Measurements from ENCODE around the gene P2RX7.

Gene P2RX7

DNA sequence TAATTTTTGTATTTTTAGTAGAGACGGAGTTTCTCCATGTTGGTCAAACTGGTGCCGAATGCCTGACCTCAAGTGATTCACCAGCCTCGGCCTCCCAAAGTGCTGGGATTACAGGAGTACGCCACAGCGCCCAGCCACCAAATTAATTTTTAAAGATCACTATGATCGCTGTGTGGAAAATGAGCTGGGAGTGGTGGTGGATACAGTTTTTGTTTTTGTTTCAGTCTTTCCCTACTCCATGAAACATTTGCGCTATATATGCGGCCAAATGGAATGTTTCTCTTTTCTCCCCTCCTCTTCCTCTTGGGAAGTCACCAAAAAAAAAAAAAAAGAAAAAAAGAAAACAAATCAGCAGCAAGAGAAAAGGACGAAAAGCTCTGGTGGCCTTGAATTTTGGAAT, 56.5 kb downstream of the P2RX7 start:
- Histone ChIP-seq H3K4me1 (ENCODE audit: insufficient read depth, poor library complexity, severe bottlenecking) (peaks cover 15% of the 10 kb centered on the region), H3K36me3 (ENCODE audit: low read depth) (no peaks in the 10 kb centered on the region), H3K27ac (ENCODE audit: poor library complexity, severe bottlenecking) (no peak overlapping the region), H3K27me3 (ENCODE audit: insufficient read depth, poor library complexity, severe bottlenecking) (no peaks in the 10 kb centered on the region), H3K9me3 (ENCODE audit: severe bottlenecking) (no peaks in the 10 kb centered on the region), H3K4me3 (ENCODE audit: severe bottlenecking) (no peak overlapping the region)
- TF ChIP-seq, protein P1, sequence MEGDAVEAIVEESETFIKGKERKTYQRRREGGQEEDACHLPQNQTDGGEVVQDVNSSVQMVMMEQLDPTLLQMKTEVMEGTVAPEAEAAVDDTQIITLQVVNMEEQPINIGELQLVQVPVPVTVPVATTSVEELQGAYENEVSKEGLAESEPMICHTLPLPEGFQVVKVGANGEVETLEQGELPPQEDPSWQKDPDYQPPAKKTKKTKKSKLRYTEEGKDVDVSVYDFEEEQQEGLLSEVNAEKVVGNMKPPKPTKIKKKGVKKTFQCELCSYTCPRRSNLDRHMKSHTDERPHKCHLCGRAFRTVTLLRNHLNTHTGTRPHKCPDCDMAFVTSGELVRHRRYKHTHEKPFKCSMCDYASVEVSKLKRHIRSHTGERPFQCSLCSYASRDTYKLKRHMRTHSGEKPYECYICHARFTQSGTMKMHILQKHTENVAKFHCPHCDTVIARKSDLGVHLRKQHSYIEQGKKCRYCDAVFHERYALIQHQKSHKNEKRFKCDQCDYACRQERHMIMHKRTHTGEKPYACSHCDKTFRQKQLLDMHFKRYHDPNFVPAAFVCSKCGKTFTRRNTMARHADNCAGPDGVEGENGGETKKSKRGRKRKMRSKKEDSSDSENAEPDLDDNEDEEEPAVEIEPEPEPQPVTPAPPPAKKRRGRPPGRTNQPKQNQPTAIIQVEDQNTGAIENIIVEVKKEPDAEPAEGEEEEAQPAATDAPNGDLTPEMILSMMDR (IDR thresholded peaks at IDR 0.05; ENCODE audit: poor library complexity, severe bottlenecking) = no peak
- ATAC-seq (ENCODE audit: low read depth) (no peak), DNase-seq (ENCODE audit: low spot score) (no peak)

GRCh38 chr12:121189619-121190155, 57.0 kb downstream of the P2RX7 start:
- Histone ChIP-seq H3K9me3 (ENCODE audit: severe bottlenecking) (no peaks in the 10 kb centered on the region), H3K36me3 (ENCODE audit: low read depth) (no peaks in the 10 kb centered on the region), H3K4me3 (ENCODE audit: severe bottlenecking) (no peak overlapping the region), H3K27me3 (ENCODE audit: insufficient read depth, poor library complexity, severe bottlenecking) (no peaks in the 10 kb centered on the region), H3K4me1 (ENCODE audit: insufficient read depth, poor library complexity, severe bottlenecking) (peaks cover 11% of the 10 kb centered on the region), H3K27ac (ENCODE audit: poor library complexity, severe bottlenecking) (peak overlapping the region; percentile 80)
- TF ChIP-seq, protein P1 (IDR thresholded peaks at IDR 0.05; ENCODE audit: poor library complexity, severe bottlenecking) = no peak
- DNase-seq (ENCODE audit: low spot score) (no peak), ATAC-seq (ENCODE audit: low read depth) (no peak)

DNA sequence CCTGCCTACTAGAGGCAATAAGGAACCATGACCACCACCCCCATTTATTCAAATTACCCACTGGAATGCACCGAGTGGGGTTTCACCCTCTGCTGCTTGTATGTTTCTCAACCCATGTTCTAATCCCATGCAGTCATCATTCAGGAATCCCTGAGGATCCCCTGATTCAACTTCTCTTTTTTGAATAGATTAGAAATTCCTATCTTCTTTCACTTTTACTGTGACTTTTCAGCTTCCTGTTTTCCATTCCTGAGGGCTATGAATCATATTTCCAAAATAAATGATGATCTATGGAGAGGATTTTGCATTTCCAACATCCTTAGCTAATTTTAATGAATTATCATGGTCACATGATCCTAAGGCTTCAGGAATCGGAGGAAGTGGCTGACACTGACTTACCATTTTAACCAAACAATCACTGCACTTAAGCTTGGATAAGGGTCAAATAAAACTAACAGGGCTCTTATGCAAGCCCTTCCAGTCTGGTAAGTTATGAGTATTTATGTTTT, 57.9 kb downstream of the P2RX7 start:
- ATAC-seq (ENCODE audit: low read depth) (peak; percentile 94), DNase-seq (ENCODE audit: low spot score) (no peak)

DNA sequence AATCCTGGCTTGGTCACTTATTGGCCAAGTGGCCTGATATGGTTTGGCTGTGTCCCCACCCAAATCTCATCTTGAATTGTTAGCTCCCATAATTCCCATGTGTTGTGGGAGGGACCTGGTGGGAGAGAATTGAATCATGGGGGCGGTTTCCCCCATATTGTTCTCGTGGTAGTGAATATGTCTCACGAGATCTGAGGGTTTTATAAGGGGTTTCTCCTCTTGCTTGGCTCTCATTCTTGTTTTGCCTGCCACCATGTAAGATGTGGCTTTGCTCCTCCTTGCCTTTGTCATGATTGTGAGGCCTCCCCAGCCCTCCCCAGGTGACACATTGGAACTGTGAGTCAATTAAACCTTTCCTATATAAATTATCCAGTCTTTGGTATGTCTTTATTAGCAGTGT, 58.5 kb downstream of the P2RX7 start:
- Histone ChIP-seq H3K9me3 (ENCODE audit: severe bottlenecking) (no peaks in the 10 kb centered on the region), H3K4me1 (ENCODE audit: insufficient read depth, poor library complexity, severe bottlenecking) (peaks cover 10% of the 10 kb centered on the region), H3K4me3 (ENCODE audit: severe bottlenecking) (no peak overlapping the region), H3K27me3 (ENCODE audit: insufficient read depth, poor library complexity, severe bottlenecking) (no peaks in the 10 kb centered on the region), H3K27ac (ENCODE audit: poor library complexity, severe bottlenecking) (peak overlapping the region; percentile 80), H3K36me3 (ENCODE audit: low read depth) (no peaks in the 10 kb centered on the region)
- ATAC-seq (ENCODE audit: low read depth) = no peak
- TF ChIP-seq, protein P1 (IDR thresholded peaks at IDR 0.05; ENCODE audit: poor library complexity, severe bottlenecking) = no peak
- DNase-seq (ENCODE audit: low spot score) = no peak

More for the DNA sequence above, 57.9 kb downstream of the P2RX7 start:
- TF ChIP-seq, protein P1 (IDR thresholded peaks at IDR 0.05; ENCODE audit: poor library complexity, severe bottlenecking) = no peak
- Histone ChIP-seq H3K36me3 (ENCODE audit: low read depth) (no peaks in the 10 kb centered on the region), H3K9me3 (ENCODE audit: severe bottlenecking) (no peaks in the 10 kb centered on the region), H3K4me1 (ENCODE audit: insufficient read depth, poor library complexity, severe bottlenecking) (peaks cover 10% of the 10 kb centered on the region), H3K4me3 (ENCODE audit: severe bottlenecking) (no peak overlapping the region), H3K27ac (ENCODE audit: poor library complexity, severe bottlenecking) (peak overlapping the region; percentile 80), H3K27me3 (ENCODE audit: insufficient read depth, poor library complexity, severe bottlenecking) (no peaks in the 10 kb centered on the region)

DNA sequence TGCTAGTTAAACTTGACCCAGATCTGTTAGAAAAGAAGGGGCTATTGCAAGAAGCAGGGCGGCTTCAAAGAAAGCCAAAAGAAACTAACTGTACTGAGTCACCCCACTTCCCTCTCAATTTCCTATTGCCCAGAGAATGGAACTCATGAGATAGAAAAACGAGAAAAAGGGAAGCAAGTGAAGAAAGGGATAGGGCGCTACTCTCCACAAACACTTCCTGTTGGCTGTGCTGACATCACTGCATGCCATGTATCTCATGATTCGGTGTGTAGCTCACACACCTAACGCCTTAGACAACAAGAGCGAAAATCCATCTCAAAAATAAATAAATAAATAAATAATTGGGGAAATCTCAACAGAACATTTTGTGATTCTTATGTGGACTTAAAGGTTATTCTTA, 64.2 kb downstream of the P2RX7 start:
- H3K27me3 ChIP-seq (ENCODE audit: insufficient read depth, poor library complexity, severe bottlenecking) = no peaks in the 10 kb centered on the region
- H3K27ac ChIP-seq (ENCODE audit: poor library complexity, severe bottlenecking) = no peak overlapping the region
- no peak for ATAC-seq (ENCODE audit: low read depth)
- H3K9me3 ChIP-seq (ENCODE audit: severe bottlenecking) = no peaks in the 10 kb centered on the region
- TF ChIP-seq, protein P1 (IDR thresholded peaks at IDR 0.05; ENCODE audit: poor library complexity, severe bottlenecking) = no peak
- peaks cover 4% of the 10 kb centered on the region for H3K4me1 ChIP-seq (ENCODE audit: insufficient read depth, poor library complexity, severe bottlenecking)
- no peaks in the 10 kb centered on the region for H3K36me3 ChIP-seq (ENCODE audit: low read depth)
- DNase-seq (ENCODE audit: low spot score) = no peak
- H3K4me3 ChIP-seq (ENCODE audit: severe bottlenecking) = no peak overlapping the region

All from RWPE2 (cell line).